ENCODE measurements around the gene C12orf57. TPM values are rescaled to one million over a fixed set of nuclear protein-coding genes. Genes with fewer than 3 reads are reported as not detected.

C12orf57 gene
- total RNA-seq, 1 experiment from 2014 or later: 185 TPM

GRCh38 chr12:6952121-6952862 is 8.5 kb downstream of the C12orf57 start:
- DNase-seq (ENCODE audit: low read depth): no peak

- DNase-seq (ENCODE audit: low read depth): no peak
Observed at GRCh38 chr12:6952863-6953441, 9.1 kb downstream of the C12orf57 start.

GRCh38 chr12:6953442-6954315 is 9.9 kb downstream of the C12orf57 start:
- no peak for DNase-seq (ENCODE audit: low read depth)

GRCh38 chr12:6954316-6955107 is 10.7 kb downstream of the C12orf57 start:
- no peak for DNase-seq (ENCODE audit: low read depth)

- DNase-seq (ENCODE audit: low read depth): no peak
Observed at GRCh38 chr12:6955108-6956020, 11.5 kb downstream of the C12orf57 start.

DNA sequence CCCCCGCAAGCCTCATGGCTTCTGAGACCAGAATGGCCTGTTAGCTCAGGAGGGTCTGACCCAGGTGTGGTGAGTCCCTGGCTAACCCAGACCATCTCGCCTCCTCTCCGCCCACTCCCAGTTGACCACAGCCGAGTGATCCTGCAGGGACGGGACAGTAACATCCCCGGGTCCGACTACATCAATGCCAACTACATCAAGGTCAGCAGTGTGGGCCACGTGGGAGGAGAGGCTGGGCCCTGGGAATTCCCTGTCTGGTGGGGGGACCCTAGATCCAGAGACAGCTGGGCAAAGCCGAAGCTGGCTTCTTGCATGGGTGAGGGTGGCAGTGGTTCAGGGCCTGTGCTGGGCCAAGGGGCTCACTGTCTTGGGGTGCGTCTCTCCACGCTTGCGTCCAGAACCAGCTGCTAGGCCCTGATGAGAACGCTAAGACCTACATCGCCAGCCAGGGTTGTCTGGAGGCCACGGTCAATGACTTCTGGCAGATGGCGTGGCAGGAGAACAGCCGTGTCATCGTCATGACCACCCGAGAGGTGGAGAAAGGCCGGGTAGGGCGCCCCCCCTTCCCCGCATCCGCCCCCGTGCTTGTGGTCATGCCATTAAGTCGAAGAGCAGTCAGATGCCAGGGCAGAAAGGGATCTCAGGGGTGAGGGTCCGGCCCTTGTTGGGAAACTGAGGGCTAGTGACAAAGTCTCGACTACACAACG is 12.4 kb downstream of the C12orf57 start:
- DNase-seq (ENCODE audit: low read depth): no peak

DNA sequence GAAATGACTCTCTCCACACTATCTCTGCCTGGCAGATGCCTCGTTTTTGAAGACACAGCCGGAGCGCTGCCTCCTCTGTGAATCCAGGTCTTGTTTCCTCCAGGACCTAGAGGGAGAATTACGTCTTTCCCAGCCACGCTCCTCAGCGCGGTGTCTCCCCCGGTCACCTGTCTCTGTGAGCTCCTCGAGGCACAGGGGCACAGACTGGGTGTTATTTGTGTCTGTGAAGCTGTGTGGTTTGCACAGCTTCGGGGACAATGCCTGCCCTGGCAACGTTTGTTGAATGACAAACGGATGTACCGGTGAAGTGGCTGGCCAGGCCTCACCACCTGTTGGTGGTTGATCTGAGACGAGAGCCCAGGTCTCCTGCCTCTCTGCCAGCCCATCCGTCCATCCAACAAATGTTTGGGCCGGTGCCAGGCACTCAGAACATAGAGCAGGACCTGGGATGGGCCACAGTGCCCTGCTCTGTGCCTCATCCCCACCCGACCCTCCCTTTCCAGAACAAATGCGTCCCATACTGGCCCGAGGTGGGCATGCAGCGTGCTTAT is 13.4 kb downstream of the C12orf57 start:
- DNase-seq (ENCODE audit: low read depth): no peak

GRCh38 chr12:6957741-6958608 is 14.2 kb downstream of the C12orf57 start:
- DNase-seq (ENCODE audit: low read depth): no peak

DNA sequence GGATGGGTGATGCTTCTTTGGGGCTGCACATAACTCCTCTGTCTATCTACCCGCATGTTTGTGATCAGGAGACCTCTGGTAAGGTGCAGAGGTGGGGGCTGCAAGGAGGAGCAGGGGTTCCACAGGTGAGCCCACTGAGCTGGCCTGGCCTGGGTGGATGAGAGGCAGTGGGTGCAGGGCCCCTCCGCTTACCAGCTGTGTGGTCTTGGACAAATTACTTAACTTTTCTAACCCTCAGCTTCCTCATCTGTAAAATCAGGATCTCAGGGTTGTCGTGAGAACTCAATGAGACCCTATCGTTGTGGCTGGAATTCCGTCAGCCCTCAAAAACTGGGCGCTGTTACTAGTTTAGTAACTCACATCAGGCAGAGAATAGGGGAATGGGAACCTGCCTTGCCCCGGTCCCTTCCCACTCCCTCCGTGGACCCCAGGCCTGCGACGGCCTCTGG is 14.8 kb downstream of the C12orf57 start:
- no peak for DNase-seq (ENCODE audit: low read depth)

GRCh38 chr12:6959058-6959804 is 15.4 kb downstream of the C12orf57 start:
- no peak for DNase-seq (ENCODE audit: low read depth)

GRCh38 chr12:6959805-6960592 is 16.2 kb downstream of the C12orf57 start:
- DNase-seq (ENCODE audit: low read depth): no peak

GRCh38 chr12:6960593-6961277 is 16.9 kb downstream of the C12orf57 start:
- DNase-seq (ENCODE audit: low read depth): peak; percentile 24

DNA sequence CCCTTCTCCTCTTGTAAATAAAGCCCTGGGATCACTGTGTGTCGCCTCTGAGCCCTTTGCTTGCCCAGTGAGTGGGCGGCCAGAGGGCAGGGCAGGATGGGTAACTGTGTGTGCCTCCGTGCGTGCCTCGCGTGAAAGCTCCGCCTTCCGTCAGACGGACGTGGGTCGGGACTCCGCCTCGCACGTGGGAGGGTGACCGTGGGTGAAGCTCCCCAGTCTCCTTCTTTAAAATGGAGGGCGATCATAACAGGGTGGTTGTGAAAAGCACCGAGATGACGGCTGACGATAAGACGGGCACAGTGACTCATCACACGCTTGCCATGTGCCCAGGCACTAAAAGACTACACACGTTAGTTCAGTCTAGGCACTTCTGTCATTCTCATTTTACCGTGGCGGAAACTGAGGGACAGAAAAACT is 17.5 kb downstream of the C12orf57 start:
- DNase-seq (ENCODE audit: low read depth): peak; percentile 78

- DNase-seq (ENCODE audit: low read depth): peak; percentile 79
Observed at GRCh38 chr12:6961695-6962284, 18.0 kb downstream of the C12orf57 start.

DNA sequence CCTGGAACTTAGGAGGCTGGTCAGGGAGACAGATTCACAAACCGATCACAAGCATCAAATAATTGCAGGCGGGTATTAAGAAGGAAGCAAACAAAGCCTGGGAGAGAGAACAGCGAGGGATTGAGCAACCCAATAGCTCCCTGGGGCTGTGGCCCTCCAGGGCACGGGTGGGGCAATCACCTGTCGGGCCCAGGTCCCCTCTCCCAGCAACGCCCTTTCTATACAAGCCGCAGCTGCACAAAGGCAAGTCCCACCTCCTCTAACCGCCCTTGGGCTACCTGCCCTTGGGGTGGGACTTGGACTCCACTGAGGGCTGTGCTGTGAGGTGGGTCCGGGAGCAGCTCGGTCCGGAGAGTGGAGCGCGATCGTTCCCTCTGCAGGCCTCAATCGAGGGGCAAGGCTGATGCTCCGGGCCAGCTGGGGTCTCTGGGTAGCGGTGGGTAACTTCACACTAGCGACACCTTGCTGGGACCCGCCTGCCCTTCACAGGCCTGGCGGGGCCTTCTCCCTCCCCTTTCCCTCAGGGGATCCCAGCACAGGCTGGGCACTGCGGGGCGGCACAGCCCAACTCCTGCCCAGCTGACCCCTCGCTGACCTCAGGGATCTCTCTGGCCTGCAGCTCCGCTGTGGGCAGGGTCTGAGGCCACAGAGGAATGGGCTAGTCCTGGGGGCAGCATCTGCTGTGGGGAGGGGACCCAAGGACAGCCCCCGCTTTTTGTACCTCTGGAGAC is 18.6 kb downstream of the C12orf57 start:
- no peak for DNase-seq (ENCODE audit: low read depth)
